ENCODE measurements around the gene RBM6. TPM values are rescaled to one million over a fixed set of nuclear protein-coding genes. Genes with fewer than 3 reads are reported as not detected.
A peak's percentile ranks its signal among the peaks of the same experiment; 100 is the strongest.

Gene RBM6
- total RNA-seq, 4 donors from 2014 or later: 113 to 148 (median 129) TPM

DNA sequence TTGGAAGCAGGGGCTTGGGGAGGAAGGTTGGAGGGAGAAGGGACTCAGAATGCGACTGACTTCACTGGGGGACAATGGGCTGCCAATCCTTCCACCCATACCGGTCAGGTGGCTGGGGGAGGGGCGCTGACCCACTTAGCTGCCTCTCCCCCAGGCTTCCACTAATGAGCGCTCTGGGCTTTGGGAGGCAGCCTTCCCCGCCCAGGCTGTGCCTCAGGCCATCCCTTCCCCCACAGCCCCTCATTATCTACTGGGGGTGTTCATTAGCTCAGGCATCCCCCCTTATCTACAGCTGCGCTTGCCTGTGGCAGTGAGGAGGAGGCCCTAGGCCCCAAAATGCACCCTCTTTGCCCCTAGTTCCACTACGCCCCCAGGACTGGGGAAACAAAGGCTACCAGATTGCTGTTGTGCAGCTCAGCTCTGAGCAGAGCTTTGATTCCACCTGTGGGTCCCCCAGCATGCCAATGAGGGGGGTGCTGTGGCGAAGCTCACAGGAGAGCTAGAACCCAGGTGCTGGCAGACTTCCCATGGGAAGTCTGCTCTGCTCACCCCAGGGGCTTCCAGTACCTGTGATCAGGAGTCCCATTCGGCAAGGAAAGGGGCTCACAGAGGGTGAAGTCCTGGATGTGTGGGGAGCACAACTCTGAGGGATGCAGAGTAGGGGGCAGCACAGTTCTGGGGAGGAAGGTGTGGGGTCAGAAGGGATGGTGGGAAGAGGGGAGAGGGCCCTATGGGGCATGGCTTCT lies 185.8 kb downstream of the RBM6 start:
- H3K36me3 ChIP-seq: no peaks in the 10 kb centered on the region
- H3K27me3 ChIP-seq: no peaks in the 10 kb centered on the region
- H3K4me1 ChIP-seq: peaks cover 27 to 53% of the 10 kb centered on the region in 2 donors
- H3K27ac ChIP-seq: no peak overlapping the region
- 64 to 70% methylated on average over 7 to 8 of the region's 9 CpGs for WGBS, 2 donors
- intact Hi-C loops (cut with DNase I): no loop called here
- DNase-seq: no peak
- TF ChIP-seq POLR2A (IDR thresholded peaks at IDR 0.05): no peak
- TF ChIP-seq, protein P1, sequence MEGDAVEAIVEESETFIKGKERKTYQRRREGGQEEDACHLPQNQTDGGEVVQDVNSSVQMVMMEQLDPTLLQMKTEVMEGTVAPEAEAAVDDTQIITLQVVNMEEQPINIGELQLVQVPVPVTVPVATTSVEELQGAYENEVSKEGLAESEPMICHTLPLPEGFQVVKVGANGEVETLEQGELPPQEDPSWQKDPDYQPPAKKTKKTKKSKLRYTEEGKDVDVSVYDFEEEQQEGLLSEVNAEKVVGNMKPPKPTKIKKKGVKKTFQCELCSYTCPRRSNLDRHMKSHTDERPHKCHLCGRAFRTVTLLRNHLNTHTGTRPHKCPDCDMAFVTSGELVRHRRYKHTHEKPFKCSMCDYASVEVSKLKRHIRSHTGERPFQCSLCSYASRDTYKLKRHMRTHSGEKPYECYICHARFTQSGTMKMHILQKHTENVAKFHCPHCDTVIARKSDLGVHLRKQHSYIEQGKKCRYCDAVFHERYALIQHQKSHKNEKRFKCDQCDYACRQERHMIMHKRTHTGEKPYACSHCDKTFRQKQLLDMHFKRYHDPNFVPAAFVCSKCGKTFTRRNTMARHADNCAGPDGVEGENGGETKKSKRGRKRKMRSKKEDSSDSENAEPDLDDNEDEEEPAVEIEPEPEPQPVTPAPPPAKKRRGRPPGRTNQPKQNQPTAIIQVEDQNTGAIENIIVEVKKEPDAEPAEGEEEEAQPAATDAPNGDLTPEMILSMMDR (IDR thresholded peaks at IDR 0.05): no peak
- H3K4me3 ChIP-seq (replicated peaks in 1 of 3): no peak overlapping the region
- H3K9me3 ChIP-seq: no peaks in the 10 kb centered on the region

DNA sequence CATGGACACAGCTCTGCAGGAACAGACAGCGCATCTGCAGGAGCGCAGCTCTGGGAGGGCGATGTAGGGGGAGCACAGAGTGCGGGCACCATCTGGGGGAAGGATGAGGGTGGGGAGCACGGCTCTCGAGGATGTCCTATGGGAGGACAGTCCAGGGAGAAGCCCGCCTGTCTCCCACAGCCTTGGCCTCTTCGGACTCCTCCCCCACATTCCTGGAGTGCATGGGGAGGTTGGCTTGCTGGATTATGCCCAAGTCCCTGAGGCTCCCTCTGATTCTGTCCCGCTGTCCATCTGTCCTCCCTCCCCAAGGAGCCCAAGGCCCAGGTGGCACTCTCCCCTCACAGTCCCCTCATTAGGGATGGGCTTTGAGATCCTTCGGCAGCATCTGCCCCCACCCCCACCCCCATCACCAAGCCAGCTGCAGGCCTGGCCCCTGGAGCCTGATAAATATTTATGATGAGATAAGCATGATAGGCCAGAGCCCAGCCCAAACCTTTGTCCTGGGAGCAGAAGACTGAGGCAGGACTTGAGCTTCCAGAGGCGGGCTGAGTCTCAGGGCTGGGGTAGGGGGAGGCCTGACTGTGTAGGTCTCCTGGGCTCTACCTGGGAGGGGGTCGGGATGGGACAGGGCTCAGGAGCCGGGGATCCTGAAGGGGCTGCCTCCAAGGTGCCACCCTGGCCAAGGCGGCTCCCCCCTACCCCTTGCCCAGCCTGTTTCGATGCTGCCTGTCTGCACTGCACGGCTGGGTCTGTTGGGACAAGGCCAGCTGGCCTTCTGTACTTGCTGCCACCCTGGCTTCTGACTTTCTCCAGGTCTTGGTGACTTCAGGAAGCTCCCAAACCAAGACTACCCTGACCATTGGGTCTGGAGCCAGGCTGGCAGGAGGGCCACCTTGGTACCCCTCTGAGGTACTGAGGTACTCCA lies 186.6 kb downstream of the RBM6 start:
- intact Hi-C loops (cut with DNase I): no loop called here
- Histone ChIP-seq H3K27ac (no peak overlapping the region), H3K4me1 (peaks cover 27 to 53% of the 10 kb centered on the region in 2 donors), H3K27me3 (no peaks in the 10 kb centered on the region), H3K36me3 (no peaks in the 10 kb centered on the region), H3K9me3 (no peaks in the 10 kb centered on the region), H3K4me3 (replicated peaks in 1 of 3) (no peak overlapping the region)
- TF ChIP-seq POLR2A (IDR thresholded peaks at IDR 0.05): no peak
- TF ChIP-seq, protein P1 (IDR thresholded peaks at IDR 0.05): no peak
- WGBS, 2 donors: 55 to 59% methylated on average over 8 to 11 of the region's 16 CpGs
- DNase-seq: peak; percentile 72 to 75

Other genes starting within 250 kb of the RBM6 start
- gene AMIGO3, start 220.5 kb upstream of the RBM6 start, total RNA-seq: 1 to 10 TPM in 2 of 4 donors, under 1 TPM in 2; 0.40 to 2.8 (median 1.0) TPM
- 10 to 100 TPM; 28.5 to 85.6 (median 57.7) TPM for gene GMPPB, start 216.2 kb upstream of the RBM6 start, total RNA-seq
- 10 to 100 TPM; 42.4 to 74.0 (median 43.8) TPM for gene IP6K1, start 153.6 kb upstream of the RBM6 start, total RNA-seq
- gene CDHR4, start 140.3 kb upstream of the RBM6 start, total RNA-seq: not detected
- 1 to 10 TPM; 3.1 to 7.3 (median 5.6) TPM for gene INKA1, start 136.9 kb upstream of the RBM6 start, total RNA-seq
- gene UBA7, start 126.2 kb upstream of the RBM6 start, total RNA-seq: 10 to 100 TPM; 50.1 to 87.5 (median 69.3) TPM
- gene TRAIP, start 83.6 kb upstream of the RBM6 start, total RNA-seq: 1 to 10 TPM in 3 of 4 donors, under 1 TPM in 1; 0.73 to 7.0 (median 3.3) TPM
- gene CAMKV, start 70.2 kb upstream of the RBM6 start, total RNA-seq: not detected
- 1 to 10 TPM; 1.7 to 6.1 (median 3.1) TPM for gene MST1R, start 36.3 kb upstream of the RBM6 start, total RNA-seq
- 10 to 100 TPM; 12.1 to 19.9 (median 18.7) TPM for gene MON1A, start 10.3 kb upstream of the RBM6 start, total RNA-seq
- 100 to 1,000 TPM; 230 to 337 (median 268) TPM for gene RBM5, start 148.8 kb downstream of the RBM6 start, total RNA-seq
- gene SEMA3F, start 215.2 kb downstream of the RBM6 start, total RNA-seq: 10 to 100 TPM; 13.2 to 44.2 (median 38.2) TPM

Data from thyroid gland (tissue), 4 donors.